HepG2 (cell line): ENCODE results near the gene CMTM3. TPM values are rescaled to one million over a fixed set of nuclear protein-coding genes. Genes with fewer than 3 reads are reported as not detected.

ENCODE experiments used
- BRD4 ChIP-seq: sonication (generic); formaldehyde crosslinking; IDR thresholded peaks from 2 replicates; pipeline ENCODE4 v1.4.0; 2020; ENCODE audit warnings: missing genetic modification reagents
- EP300 ChIP-seq, 3 experiments: sonication (generic) in 1 of 3; formaldehyde crosslinking in 1 of 3; IDR thresholded peaks; 2 replicates each; pipeline versions ENCODE4 v1.5.1 to v1.6.1; 2011 to 2020; ENCODE audit warnings: low read depth in 2 of 3, low read length in 2 of 3, borderline replicate concordance in 1 of 3, improper control_type of control experiment in 1 of 3, mild to moderate bottlenecking in 1 of 3, missing genetic modification reagents in 1 of 3, moderate library complexity in 1 of 3
- FOXJ3 ChIP-seq: sonication (generic); formaldehyde crosslinking; IDR thresholded peaks from 2 replicates; pipeline ENCODE4 v1.4.0; 2020; ENCODE audit warnings: missing genetic modification reagents, mild to moderate bottlenecking, borderline replicate concordance
- GATAD2A ChIP-seq: IDR thresholded peaks from 2 replicates; pipeline ENCODE4 v1.6.1; 2016
- GLI4 ChIP-seq: sonication (generic); formaldehyde crosslinking; IDR thresholded peaks from 2 replicates; pipeline ENCODE4 v1.5.1; 2020; ENCODE audit warnings: missing genetic modification reagents, mild to moderate bottlenecking, moderate library complexity, borderline replicate concordance
- HDAC2 ChIP-seq: sonication (generic); formaldehyde crosslinking; IDR thresholded peaks from 2 replicates; pipeline ENCODE4 v1.4.0; 2020; ENCODE audit warnings: missing genetic modification reagents
- KLF16 ChIP-seq, 2 experiments: sonication (generic) in 1 of 2; formaldehyde crosslinking in 1 of 2; IDR thresholded peaks; 2 replicates each; pipeline versions ENCODE4 v1.6.1 to v1.8.0; 2016 to 2023; ENCODE audit warnings: missing genetic modification reagents in 2 of 2, missing compliant biosample characterization in 1 of 2
- PPARG ChIP-seq: conservative IDR thresholded peaks from 2 replicates; pipeline ENCODE4 v1.6.1; 2016; ENCODE audit warnings: missing biosample characterization, missing genetic modification reagents
- SP140L ChIP-seq: sonication (generic); formaldehyde crosslinking; IDR thresholded peaks from 2 replicates; pipeline ENCODE4 v1.4.0; 2020; ENCODE audit warnings: missing genetic modification reagents, borderline replicate concordance
- STAT5B ChIP-seq: sonication (generic); formaldehyde crosslinking; IDR thresholded peaks from 2 replicates; pipeline ENCODE4 v1.4.0; 2020; ENCODE audit warnings: missing genetic modification reagents
- U2AF1 ChIP-seq: fragments of 200-400 bp; formaldehyde crosslinking; optimal IDR thresholded peaks from 2 replicates; pipeline ENCODE3; 2017; ENCODE audit warnings: mild to moderate bottlenecking, low read depth, low read length
- ZNF138 ChIP-seq: sonication (generic); formaldehyde crosslinking; IDR thresholded peaks from 2 replicates; pipeline ENCODE4 v1.5.0; 2020; ENCODE audit warnings: mild to moderate bottlenecking, low read depth, missing genetic modification reagents
- ZNF335 ChIP-seq: sonication (generic); formaldehyde crosslinking; IDR thresholded peaks from 2 replicates; pipeline ENCODE4 v1.4.0; 2020; ENCODE audit warnings: missing genetic modification reagents
- ZNF563 ChIP-seq: sonication (generic); formaldehyde crosslinking; IDR thresholded peaks from 2 replicates; pipeline ENCODE4 v1.8.0; 2022; ENCODE audit warnings: mild to moderate bottlenecking, moderate library complexity, missing genetic modification reagents
- ZNF614 ChIP-seq: IDR thresholded peaks from 2 replicates; pipeline ENCODE4 v1.6.1; 2018; ENCODE audit warnings: missing biosample characterization, missing genetic modification reagents, inconsistent platforms, borderline replicate concordance
- ZNF703 ChIP-seq: sonication (generic); formaldehyde crosslinking; IDR thresholded peaks from 2 replicates; pipeline ENCODE4 v1.5.1; 2020; ENCODE audit warnings: missing genetic modification reagents, mild to moderate bottlenecking, moderate library complexity, borderline replicate concordance
- ZNF747 ChIP-seq: sonication (generic); formaldehyde crosslinking; IDR thresholded peaks from 2 replicates; pipeline ENCODE4 v1.8.1; 2023; ENCODE audit warnings: missing genetic modification reagents, mild to moderate bottlenecking, borderline replicate concordance
- polyA plus RNA-seq, 8 experiments: library from polyadenylated mRNA; depleted of rRNA in 3 of 8; stranded (reverse) in 7 of 8; unstranded in 1 of 8; fragments of >200 nt; fragmentation: Illumina TruSeq in 4 of 8; extraction: Trizol in 4 of 8; gene quantifications; 2 replicates each; pipeline versions ENCODE4 v1.2.1 to v1.2.3, GENCODE V29; 2011 to 2016; ENCODE audit warnings: low read depth in 4 of 8, missing spikeins in 1 of 8, mixed read lengths in 1 of 8; ENCODE audit not compliant: insufficient read depth in 1 of 8
- total RNA-seq, 5 experiments: library from RNA; depleted of rRNA; stranded (reverse); fragments of >200 nt; fragmentation: Illumina TruSeq; extraction: Trizol; gene quantifications; 2 replicates each; pipeline ENCODE4 v1.2.3, GENCODE V29; 2016; ENCODE audit warnings: low read depth in 1 of 5
- TF ChIP-seq, protein P1 (sequence below): sonication (generic); formaldehyde crosslinking; IDR thresholded peaks from 2 replicates; pipeline ENCODE4 v1.8.0; 2022; ENCODE audit warnings: missing genetic modification reagents, mild to moderate bottlenecking, moderate library complexity, borderline replicate concordance
- TF ChIP-seq, protein P2 (sequence below): sonication (generic); formaldehyde crosslinking; IDR thresholded peaks from 2 replicates; pipeline ENCODE4 v1.8.0; 2022; ENCODE audit warnings: mild to moderate bottlenecking, missing genetic modification reagents, borderline replicate concordance
- TF ChIP-seq, protein P3 (sequence below): IDR thresholded peaks from 2 replicates; pipeline ENCODE4 v1.4.0; 2020; ENCODE audit warnings: mild to moderate bottlenecking, missing genetic modification reagents
- TF ChIP-seq, protein P4 (sequence below): sonication (generic); formaldehyde crosslinking; IDR thresholded peaks from 2 replicates; pipeline ENCODE4 v1.5.0; 2020; ENCODE audit warnings: missing genetic modification reagents
- TF ChIP-seq, protein P5 (sequence below): sonication (generic); formaldehyde crosslinking; IDR thresholded peaks from 2 replicates; pipeline ENCODE4 v1.4.0; 2020; ENCODE audit warnings: missing genetic modification reagents

Gene CMTM3
- total and polyA plus RNA-seq, 2 of the 13 experiments (the other 11 are each of a cell fraction or from before 2014, with no cell fraction given): 29.2 to 48.7 TPM

DNA sequence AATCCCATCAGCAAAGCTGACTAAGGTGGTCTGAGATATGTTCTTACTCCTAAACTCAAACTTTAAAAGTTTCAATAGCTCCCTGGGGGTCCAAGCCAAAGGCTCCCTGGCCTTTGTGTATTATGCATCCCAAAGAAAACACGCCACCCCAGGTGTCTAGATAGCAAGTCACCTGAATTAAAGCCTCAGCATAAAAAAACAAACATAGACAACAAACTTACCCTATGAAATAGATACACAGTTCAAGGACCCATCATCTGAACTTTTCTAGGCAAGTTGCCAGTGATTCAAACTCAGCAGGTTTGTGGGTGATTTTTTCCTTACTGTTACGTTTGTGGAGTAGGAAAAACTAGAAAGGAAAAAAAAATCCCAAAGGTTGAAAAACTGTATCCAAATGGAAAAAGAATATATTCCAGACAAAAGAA is 12.5 kb downstream of the CMTM3 start (continued):
- TF ChIP-seq PPARG (CRISPR knock-in tag) (peak; percentile 79), U2AF1 (no peak), GATAD2A (CRISPR knock-in tag) (peak; percentile 61), ZNF335 (no peak), ZNF563 (CRISPR knock-in tag) (no peak), STAT5B (CRISPR knock-in tag) (no peak), HDAC2 (0 out of 2 replicates have a peak, but pooled peaks have one; percentile 11), KLF16 (CRISPR knock-in tag; IDR thresholded peaks at IDR 0.05) (no peak), SP140L (no peak), FOXJ3 (CRISPR knock-in tag) (peak; percentile 50; the same call in 1 of the 2 replicates), GLI4 (no peak), ZNF138 (no peak), ZNF703 (no peak), ZNF614 (CRISPR knock-in tag) (no peak), BRD4 (CRISPR knock-in tag) (no peak), EP300 (IDR thresholded peaks at IDR 0.05; ENCODE audit: low read depth in 2 of 2, low read length in 2 of 2) (peak in 1 of 2 experiments; percentile 67; a peak in 2 of 4 replicates), EP300 (CRISPR knock-in tag; IDR thresholded peaks at IDR 0.05; ENCODE audit: borderline replicate concordance) (no peak), ZNF747 (CRISPR knock-in tag) (no peak)
- TF ChIP-seq, protein P1, sequence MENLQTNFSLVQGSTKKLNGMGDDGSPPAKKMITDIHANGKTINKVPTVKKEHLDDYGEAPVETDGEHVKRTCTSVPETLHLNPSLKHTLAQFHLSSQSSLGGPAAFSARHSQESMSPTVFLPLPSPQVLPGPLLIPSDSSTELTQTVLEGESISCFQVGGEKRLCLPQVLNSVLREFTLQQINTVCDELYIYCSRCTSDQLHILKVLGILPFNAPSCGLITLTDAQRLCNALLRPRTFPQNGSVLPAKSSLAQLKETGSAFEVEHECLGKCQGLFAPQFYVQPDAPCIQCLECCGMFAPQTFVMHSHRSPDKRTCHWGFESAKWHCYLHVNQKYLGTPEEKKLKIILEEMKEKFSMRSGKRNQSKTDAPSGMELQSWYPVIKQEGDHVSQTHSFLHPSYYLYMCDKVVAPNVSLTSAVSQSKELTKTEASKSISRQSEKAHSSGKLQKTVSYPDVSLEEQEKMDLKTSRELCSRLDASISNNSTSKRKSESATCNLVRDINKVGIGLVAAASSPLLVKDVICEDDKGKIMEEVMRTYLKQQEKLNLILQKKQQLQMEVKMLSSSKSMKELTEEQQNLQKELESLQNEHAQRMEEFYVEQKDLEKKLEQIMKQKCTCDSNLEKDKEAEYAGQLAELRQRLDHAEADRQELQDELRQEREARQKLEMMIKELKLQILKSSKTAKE (CRISPR knock-in tag): no peak
- TF ChIP-seq, protein P2, sequence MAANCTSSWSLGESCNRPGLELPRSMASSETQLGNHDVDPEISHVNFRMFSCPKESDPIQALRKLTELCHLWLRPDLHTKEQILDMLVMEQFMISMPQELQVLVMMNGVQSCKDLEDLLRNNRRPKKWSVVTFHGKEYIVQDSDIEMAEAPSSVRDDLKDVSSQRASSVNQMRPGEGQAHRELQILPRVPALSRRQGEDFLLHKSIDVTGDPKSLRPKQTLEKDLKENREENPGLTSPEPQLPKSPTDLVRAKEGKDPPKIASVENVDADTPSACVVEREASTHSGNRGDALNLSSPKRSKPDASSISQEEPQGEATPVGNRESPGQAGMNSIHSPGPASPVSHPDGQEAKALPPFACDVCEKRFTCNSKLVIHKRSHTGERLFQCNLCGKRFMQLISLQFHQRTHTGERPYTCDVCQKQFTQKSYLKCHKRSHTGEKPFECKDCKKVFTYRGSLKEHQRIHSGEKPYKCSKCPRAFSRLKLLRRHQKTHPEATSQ: no peak
- TF ChIP-seq, protein P3, sequence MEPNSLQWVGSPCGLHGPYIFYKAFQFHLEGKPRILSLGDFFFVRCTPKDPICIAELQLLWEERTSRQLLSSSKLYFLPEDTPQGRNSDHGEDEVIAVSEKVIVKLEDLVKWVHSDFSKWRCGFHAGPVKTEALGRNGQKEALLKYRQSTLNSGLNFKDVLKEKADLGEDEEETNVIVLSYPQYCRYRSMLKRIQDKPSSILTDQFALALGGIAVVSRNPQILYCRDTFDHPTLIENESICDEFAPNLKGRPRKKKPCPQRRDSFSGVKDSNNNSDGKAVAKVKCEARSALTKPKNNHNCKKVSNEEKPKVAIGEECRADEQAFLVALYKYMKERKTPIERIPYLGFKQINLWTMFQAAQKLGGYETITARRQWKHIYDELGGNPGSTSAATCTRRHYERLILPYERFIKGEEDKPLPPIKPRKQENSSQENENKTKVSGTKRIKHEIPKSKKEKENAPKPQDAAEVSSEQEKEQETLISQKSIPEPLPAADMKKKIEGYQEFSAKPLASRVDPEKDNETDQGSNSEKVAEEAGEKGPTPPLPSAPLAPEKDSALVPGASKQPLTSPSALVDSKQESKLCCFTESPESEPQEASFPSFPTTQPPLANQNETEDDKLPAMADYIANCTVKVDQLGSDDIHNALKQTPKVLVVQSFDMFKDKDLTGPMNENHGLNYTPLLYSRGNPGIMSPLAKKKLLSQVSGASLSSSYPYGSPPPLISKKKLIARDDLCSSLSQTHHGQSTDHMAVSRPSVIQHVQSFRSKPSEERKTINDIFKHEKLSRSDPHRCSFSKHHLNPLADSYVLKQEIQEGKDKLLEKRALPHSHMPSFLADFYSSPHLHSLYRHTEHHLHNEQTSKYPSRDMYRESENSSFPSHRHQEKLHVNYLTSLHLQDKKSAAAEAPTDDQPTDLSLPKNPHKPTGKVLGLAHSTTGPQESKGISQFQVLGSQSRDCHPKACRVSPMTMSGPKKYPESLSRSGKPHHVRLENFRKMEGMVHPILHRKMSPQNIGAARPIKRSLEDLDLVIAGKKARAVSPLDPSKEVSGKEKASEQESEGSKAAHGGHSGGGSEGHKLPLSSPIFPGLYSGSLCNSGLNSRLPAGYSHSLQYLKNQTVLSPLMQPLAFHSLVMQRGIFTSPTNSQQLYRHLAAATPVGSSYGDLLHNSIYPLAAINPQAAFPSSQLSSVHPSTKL: 0 out of 2 replicates have a peak, but pooled peaks have one; percentile 32
- TF ChIP-seq, protein P4, sequence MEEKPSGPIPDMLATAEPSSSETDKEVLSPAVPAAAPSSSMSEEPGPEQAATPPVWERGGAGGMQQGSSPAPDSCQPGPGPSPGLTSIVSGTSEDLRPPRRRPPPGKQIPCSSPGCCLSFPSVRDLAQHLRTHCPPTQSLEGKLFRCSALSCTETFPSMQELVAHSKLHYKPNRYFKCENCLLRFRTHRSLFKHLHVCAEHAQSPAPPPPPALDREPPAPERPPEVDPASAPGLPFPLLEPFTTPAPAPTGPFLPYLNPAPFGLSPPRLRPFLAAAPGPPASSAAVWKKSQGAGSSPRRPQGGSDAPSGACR (CRISPR knock-in tag): no peak
- TF ChIP-seq, protein P5, sequence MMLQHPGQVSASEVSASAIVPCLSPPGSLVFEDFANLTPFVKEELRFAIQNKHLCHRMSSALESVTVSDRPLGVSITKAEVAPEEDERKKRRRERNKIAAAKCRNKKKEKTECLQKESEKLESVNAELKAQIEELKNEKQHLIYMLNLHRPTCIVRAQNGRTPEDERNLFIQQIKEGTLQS: no peak
